HepG2 (cell line): ENCODE results near the gene FBN2. TPM values are rescaled to one million over a fixed set of nuclear protein-coding genes. Genes with fewer than 3 reads are reported as not detected.

Experiments
- ATAC-seq: fragments of 200-7000 bp; cut with Tn5 transposase; 3 replicates; pipeline ENCODE4 v1.9.1; 2020; ENCODE audit warnings: mild to moderate bottlenecking, moderate library complexity
- BruUV-seq: library from RNA; stranded (reverse); fragments of 400-500 nt; replicated peaks from 2 replicates; lab custom pipeline; 2021; lab: Mats Ljungman, UMichigan
- CTCF ChIA-PET: fragments of 300-600 bp; formaldehyde crosslinking; extraction: SDS; loops from one replicate; lab custom pipeline; 2021; ENCODE audit warnings: low total read pairs, inconsistent platforms, low intra/inter-chr PET ratio; lab: Yijun Ruan, JAX
- POLR2A ChIA-PET: fragments of 350-600 bp; sonication (Branson Sonifier 250); formaldehyde crosslinking; loops from one replicate; lab custom pipeline; 2020; ENCODE audit warnings: antibody characterized with exemption, inconsistent platforms; lab: Yijun Ruan, JAX
- DNase-seq: peaks from one replicate; pipeline ENCODE4 v3.0.0-alpha.2; 2015; ENCODE audit warnings: low spot score
- FAIRE-seq: peaks from 3 replicates; lab custom pipeline; 2011; peaks lifted over from hg19 to GRCh38; lab: Jason Lieb, UNC
- H2AFZ ChIP-seq: one replicate; pipeline ENCODE4 v1.6.1; 2011; ENCODE audit warnings: low read length, inconsistent platforms
- H3K27ac ChIP-seq: fragments of 300-600 bp; 3 replicates; pipeline ENCODE4 v1.8.0; 2011; ENCODE audit warnings: mixed run types, mild to moderate bottlenecking, mixed read lengths, low read length, inconsistent platforms; ENCODE audit not compliant: insufficient read depth; ENCODE audit errors: extremely low read length
- H3K27me3 ChIP-seq, 2 experiments: fragments of 200-600 bp in 1 of 2; 2 replicates in 1 of 2; 3 replicates in 1 of 2; pipeline versions ENCODE4 v1.6.0 to v1.8.0; 2011; ENCODE audit warnings: low read length in 2 of 2, mild to moderate bottlenecking in 2 of 2, moderate library complexity in 2 of 2, inconsistent platforms in 1 of 2; ENCODE audit not compliant: insufficient read depth in 2 of 2, control insufficient read depth in 1 of 2
- H3K36me3 ChIP-seq, 2 experiments: fragments of 200-600 bp in 1 of 2; replicated peaks in 1 of 2; 2 replicates in 1 of 2; 3 replicates in 1 of 2; pipeline versions ENCODE4 v1.5.1 to v1.8.0; 2011; ENCODE audit warnings: low read length in 2 of 2, inconsistent platforms in 1 of 2; ENCODE audit not compliant: insufficient read depth in 2 of 2, control insufficient read depth in 1 of 2
- H3K4me1 ChIP-seq: 2 replicates; pipeline ENCODE4 v1.5.1; 2012; ENCODE audit warnings: low read length, inconsistent platforms; ENCODE audit not compliant: insufficient read depth
- H3K4me2 ChIP-seq: 2 replicates; pipeline ENCODE4 v1.6.0; 2011; ENCODE audit warnings: low read depth, low read length, inconsistent platforms
- H3K4me3 ChIP-seq, 3 experiments: fragments of 200-600 bp in 1 of 3; sonication (generic), shearing (Covaris generic) in 1 of 3; replicated peaks in 1 of 3; 2 replicates each; pipeline ENCODE4 v1.5.1; 2011 to 2016; ENCODE audit warnings: low read length in 3 of 3, inconsistent platforms in 2 of 3, low read depth in 2 of 3, mild to moderate bottlenecking in 2 of 3, control low read depth in 1 of 3, mixed read lengths in 1 of 3; ENCODE audit not compliant: insufficient read depth in 1 of 3
- H3K79me2 ChIP-seq: one replicate; pipeline ENCODE4 v1.6.1; 2011; ENCODE audit warnings: low read length, inconsistent platforms; ENCODE audit not compliant: insufficient read depth
- H3K9ac ChIP-seq: 2 replicates; pipeline ENCODE4 v1.6.0; 2011; ENCODE audit warnings: mild to moderate bottlenecking, low read depth, low read length, inconsistent platforms; ENCODE audit not compliant: insufficient read depth
- H3K9me3 ChIP-seq: 2 replicates; pipeline ENCODE4 v1.5.1; 2012; ENCODE audit warnings: mild to moderate bottlenecking, low read length
- H4K20me1 ChIP-seq: 2 replicates; pipeline ENCODE4 v1.6.0; 2011; ENCODE audit warnings: inconsistent platforms, mild to moderate bottlenecking, low read length, moderate library complexity; ENCODE audit not compliant: insufficient read depth
- ATF7 ChIP-seq, 2 experiments: fragments of 450-650 bp in 1 of 2; sonication (generic) in 1 of 2; formaldehyde crosslinking in 1 of 2; IDR thresholded peaks; 2 replicates each; pipeline versions ENCODE4 v1.4.0 to v1.6.1; 2016 to 2020; ENCODE audit warnings: antibody characterized with exemption in 1 of 2, mild to moderate bottlenecking in 1 of 2, missing genetic modification reagents in 1 of 2
- EEA1 ChIP-seq: sonication (generic); formaldehyde crosslinking; IDR thresholded peaks from 2 replicates; pipeline ENCODE4 v1.5.1; 2020; ENCODE audit warnings: mild to moderate bottlenecking, missing genetic modification reagents, borderline replicate concordance
- ESRRA ChIP-seq: sonication (generic); formaldehyde crosslinking; IDR thresholded peaks from 2 replicates; pipeline ENCODE4 v1.5.1; 2020; ENCODE audit warnings: mild to moderate bottlenecking, low read depth, missing genetic modification reagents
- JUNB ChIP-seq: sonication (generic); formaldehyde crosslinking; IDR thresholded peaks from 2 replicates; pipeline ENCODE4 v1.8.0; 2022; ENCODE audit warnings: missing genetic modification reagents, mild to moderate bottlenecking, borderline replicate concordance
- KMT2A ChIP-seq: sonication (generic); formaldehyde crosslinking; IDR thresholded peaks from 2 replicates; pipeline ENCODE4 v1.4.0; 2020; ENCODE audit warnings: missing genetic modification reagents
- MED8 ChIP-seq: sonication (generic); formaldehyde crosslinking; IDR thresholded peaks from 2 replicates; pipeline ENCODE4 v1.8.1; 2023; ENCODE audit warnings: mild to moderate bottlenecking, missing genetic modification reagents; ENCODE audit not compliant: insufficient replicate concordance
- NFE2L1 ChIP-seq: sonication (generic); formaldehyde crosslinking; IDR thresholded peaks from 2 replicates; pipeline ENCODE4 v1.4.0; 2020; ENCODE audit warnings: missing genetic modification reagents, mild to moderate bottlenecking, borderline replicate concordance
- TRIM24 ChIP-seq: sonication (generic); formaldehyde crosslinking; IDR thresholded peaks from 2 replicates; pipeline ENCODE4 v1.8.0; 2022; ENCODE audit warnings: mild to moderate bottlenecking, missing genetic modification reagents
- ZBTB21 ChIP-seq: sonication (generic); formaldehyde crosslinking; IDR thresholded peaks from 2 replicates; pipeline ENCODE4 v1.4.0; 2020; ENCODE audit warnings: missing genetic modification reagents
- ZNF136 ChIP-seq: sonication (generic); formaldehyde crosslinking; IDR thresholded peaks from 2 replicates; pipeline ENCODE4 v1.8.1; 2022; ENCODE audit warnings: low read depth, mild to moderate bottlenecking, moderate library complexity, missing genetic modification reagents
- ZNF143 ChIP-seq: sonication (generic); formaldehyde crosslinking; IDR thresholded peaks from 2 replicates; pipeline ENCODE4 v1.4.0; 2020; ENCODE audit warnings: missing genetic modification reagents
- ZNF331 ChIP-seq: sonication (generic); formaldehyde crosslinking; IDR thresholded peaks from 2 replicates; pipeline ENCODE4 v1.4.0; 2020; ENCODE audit warnings: missing genetic modification reagents
- ZNF709 ChIP-seq: sonication (generic); formaldehyde crosslinking; IDR thresholded peaks from 2 replicates; pipeline ENCODE4 v1.5.0; 2020; ENCODE audit warnings: mild to moderate bottlenecking, missing genetic modification reagents
- ZNF775 ChIP-seq: sonication (generic); formaldehyde crosslinking; IDR thresholded peaks from 2 replicates; pipeline ENCODE4 v1.4.0; 2020; ENCODE audit warnings: missing genetic modification reagents, mild to moderate bottlenecking, moderate library complexity, borderline replicate concordance
- ZSCAN20 ChIP-seq: sonication (generic); formaldehyde crosslinking; IDR thresholded peaks from 2 replicates; pipeline ENCODE4 v1.4.0; 2020; ENCODE audit warnings: missing genetic modification reagents, mild to moderate bottlenecking, borderline replicate concordance
- WGBS: methylation state at CpG from one replicate; pipeline ENCODE4 v1.1.6; 2017; ENCODE audit warnings: low lambda C conversion rate; 5-methylcytosine and 5-hydroxymethylcytosine counted together
- in situ Hi-C: cut with HindIII; loops from 2 replicates; pipeline ENCODE4 v1.10.0; 2017; ENCODE audit warnings: low pct_unique_long_range_greater_than_20kb; ENCODE audit not compliant: extremely low pct_ligation_motif_present
- intact Hi-C: fragments of 100-400 bp; cut with micrococcal nuclease; formaldehyde crosslinking; loops from one replicate; pipeline ENCODE4 v1.10.0; 2022; ENCODE audit not compliant: unreplicated experiment
- polyA plus RNA-seq, 8 experiments: library from polyadenylated mRNA; depleted of rRNA in 3 of 8; stranded (reverse) in 7 of 8; unstranded in 1 of 8; fragments of >200 nt; fragmentation: Illumina TruSeq in 4 of 8; extraction: Trizol in 4 of 8; gene quantifications; 2 replicates each; pipeline versions ENCODE4 v1.2.1 to v1.2.3, GENCODE V29; 2011 to 2016; ENCODE audit warnings: low read depth in 4 of 8, missing spikeins in 1 of 8, mixed read lengths in 1 of 8; ENCODE audit not compliant: insufficient read depth in 1 of 8
- total RNA-seq, 5 experiments: library from RNA; depleted of rRNA; stranded (reverse); fragments of >200 nt; fragmentation: Illumina TruSeq; extraction: Trizol; gene quantifications; 2 replicates each; pipeline ENCODE4 v1.2.3, GENCODE V29; 2016; ENCODE audit warnings: low read depth in 1 of 5
- TF ChIP-seq, protein P1 (sequence below): sonication (generic); formaldehyde crosslinking; IDR thresholded peaks from 2 replicates; pipeline ENCODE4 v1.5.0; 2020; ENCODE audit warnings: mild to moderate bottlenecking, missing genetic modification reagents, borderline replicate concordance
- TF ChIP-seq, protein P2 (sequence below): sonication (generic); formaldehyde crosslinking; IDR thresholded peaks from 2 replicates; pipeline ENCODE4 v1.8.0; 2022; ENCODE audit warnings: mild to moderate bottlenecking, missing genetic modification reagents, moderate library complexity

Gene FBN2
- total and polyA plus RNA-seq, 2 of the 13 experiments (the other 11 are each of a cell fraction or from before 2014, with no cell fraction given): not detected

DNA sequence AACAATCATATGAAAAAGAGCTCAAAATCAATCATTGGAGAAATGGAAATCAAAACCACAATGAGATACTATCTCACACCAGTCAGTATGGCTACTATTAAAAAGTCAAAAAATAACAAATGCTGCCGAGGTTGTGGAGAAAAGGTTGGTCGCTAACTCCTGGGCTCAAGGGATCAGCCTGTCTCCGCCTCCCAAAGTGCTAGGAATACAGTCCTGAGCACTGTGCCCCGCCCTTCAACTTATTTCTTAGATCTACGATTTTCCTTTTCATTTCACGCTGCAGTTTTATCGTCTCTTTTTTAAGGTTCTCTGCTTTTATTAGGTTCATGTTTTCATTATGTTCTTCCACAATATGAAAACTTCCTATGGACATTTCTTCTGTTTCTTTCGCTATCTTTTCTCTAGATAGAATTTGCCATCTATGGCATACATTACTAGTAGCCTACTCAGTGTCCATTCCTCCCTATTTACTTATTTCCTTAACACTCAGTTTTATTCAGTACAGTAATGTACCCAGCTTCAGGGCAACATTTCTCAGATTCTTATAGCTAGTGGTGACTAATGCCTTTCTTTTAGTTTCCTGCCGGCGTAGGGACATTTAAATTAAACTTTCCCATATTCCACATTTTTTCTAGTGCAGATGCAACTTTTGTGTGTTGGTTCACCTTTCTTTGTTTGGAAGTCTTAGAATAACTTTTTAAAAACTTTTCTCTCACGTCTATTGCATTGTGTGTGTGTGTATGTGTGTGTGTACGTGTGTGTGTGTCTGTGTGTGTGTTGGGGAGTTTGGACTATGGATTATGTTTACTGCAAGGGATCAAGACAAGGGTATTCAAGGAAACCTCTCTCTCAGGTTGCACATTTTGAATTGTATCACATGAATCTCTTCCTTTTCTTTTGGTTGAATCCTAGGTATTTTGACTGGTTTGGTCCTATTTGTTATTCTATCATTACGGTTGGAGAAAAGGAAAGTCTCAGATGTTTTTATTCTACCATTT is 21.6 kb upstream of the FBN2 start:
- POLR2A ChIA-PET: no interaction called here
- FAIRE-seq (no peak), DNase-seq (no peak), ATAC-seq (no peak)
- Histone ChIP-seq H2AFZ (no peak overlapping the region), H3K27ac (no peak overlapping the region), H3K27me3 (no peaks in the 10 kb centered on the region), H4K20me1 (no peaks in the 10 kb centered on the region), H3K4me1 (no peaks in the 10 kb centered on the region), H3K36me3 (no peaks in the 10 kb centered on the region), H3K4me3 (no peak overlapping the region), H3K9me3 (no peaks in the 10 kb centered on the region), H3K9ac (no peak overlapping the region), H3K79me2 (no peaks in the 10 kb centered on the region), H3K4me2 (no peak overlapping the region)
- CTCF ChIA-PET: no interaction called here
- in situ Hi-C loops: no loop called here
- BruUV-seq: no TSS peak
- 20% methylated on average over 13 of the region's 13 CpGs for WGBS
- intact Hi-C loops: no loop called here
- TF ChIP-seq ZNF143 (CRISPR knock-in tag): no peak
- no peak for TF ChIP-seq ATF7 (IDR thresholded peaks at IDR 0.05)
- no peak for TF ChIP-seq ATF7 (CRISPR knock-in tag; IDR thresholded peaks at IDR 0.05)
- TF ChIP-seq KMT2A (CRISPR knock-in tag): no peak
- no peak for TF ChIP-seq ZNF775 (CRISPR knock-in tag)
- TF ChIP-seq, protein P1, sequence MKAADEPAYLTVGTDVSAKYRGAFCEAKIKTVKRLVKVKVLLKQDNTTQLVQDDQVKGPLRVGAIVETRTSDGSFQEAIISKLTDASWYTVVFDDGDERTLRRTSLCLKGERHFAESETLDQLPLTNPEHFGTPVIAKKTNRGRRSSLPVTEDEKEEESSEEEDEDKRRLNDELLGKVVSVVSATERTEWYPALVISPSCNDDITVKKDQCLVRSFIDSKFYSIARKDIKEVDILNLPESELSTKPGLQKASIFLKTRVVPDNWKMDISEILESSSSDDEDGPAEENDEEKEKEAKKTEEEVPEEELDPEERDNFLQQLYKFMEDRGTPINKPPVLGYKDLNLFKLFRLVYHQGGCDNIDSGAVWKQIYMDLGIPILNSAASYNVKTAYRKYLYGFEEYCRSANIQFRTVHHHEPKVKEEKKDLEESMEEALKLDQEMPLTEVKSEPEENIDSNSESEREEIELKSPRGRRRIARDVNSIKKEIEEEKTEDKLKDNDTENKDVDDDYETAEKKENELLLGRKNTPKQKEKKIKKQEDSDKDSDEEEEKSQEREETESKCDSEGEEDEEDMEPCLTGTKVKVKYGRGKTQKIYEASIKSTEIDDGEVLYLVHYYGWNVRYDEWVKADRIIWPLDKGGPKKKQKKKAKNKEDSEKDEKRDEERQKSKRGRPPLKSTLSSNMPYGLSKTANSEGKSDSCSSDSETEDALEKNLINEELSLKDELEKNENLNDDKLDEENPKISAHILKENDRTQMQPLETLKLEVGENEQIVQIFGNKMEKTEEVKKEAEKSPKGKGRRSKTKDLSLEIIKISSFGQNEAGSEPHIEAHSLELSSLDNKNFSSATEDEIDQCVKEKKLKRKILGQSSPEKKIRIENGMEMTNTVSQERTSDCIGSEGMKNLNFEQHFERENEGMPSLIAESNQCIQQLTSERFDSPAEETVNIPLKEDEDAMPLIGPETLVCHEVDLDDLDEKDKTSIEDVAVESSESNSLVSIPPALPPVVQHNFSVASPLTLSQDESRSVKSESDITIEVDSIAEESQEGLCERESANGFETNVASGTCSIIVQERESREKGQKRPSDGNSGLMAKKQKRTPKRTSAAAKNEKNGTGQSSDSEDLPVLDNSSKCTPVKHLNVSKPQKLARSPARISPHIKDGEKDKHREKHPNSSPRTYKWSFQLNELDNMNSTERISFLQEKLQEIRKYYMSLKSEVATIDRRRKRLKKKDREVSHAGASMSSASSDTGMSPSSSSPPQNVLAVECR: no peak
- TF ChIP-seq EEA1 (CRISPR knock-in tag): no peak
- no peak for TF ChIP-seq MED8
- TF ChIP-seq ZNF136 (CRISPR knock-in tag): no peak
- no peak for TF ChIP-seq TRIM24 (CRISPR knock-in tag)
- TF ChIP-seq JUNB (CRISPR knock-in tag): no peak
- TF ChIP-seq, protein P2, sequence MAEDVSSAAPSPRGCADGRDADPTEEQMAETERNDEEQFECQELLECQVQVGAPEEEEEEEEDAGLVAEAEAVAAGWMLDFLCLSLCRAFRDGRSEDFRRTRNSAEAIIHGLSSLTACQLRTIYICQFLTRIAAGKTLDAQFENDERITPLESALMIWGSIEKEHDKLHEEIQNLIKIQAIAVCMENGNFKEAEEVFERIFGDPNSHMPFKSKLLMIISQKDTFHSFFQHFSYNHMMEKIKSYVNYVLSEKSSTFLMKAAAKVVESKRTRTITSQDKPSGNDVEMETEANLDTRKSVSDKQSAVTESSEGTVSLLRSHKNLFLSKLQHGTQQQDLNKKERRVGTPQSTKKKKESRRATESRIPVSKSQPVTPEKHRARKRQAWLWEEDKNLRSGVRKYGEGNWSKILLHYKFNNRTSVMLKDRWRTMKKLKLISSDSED (CRISPR knock-in tag): no peak
- no peak for TF ChIP-seq ZSCAN20 (CRISPR knock-in tag)
- TF ChIP-seq NFE2L1 (CRISPR knock-in tag): no peak
- no peak for TF ChIP-seq ZNF331 (CRISPR knock-in tag)
- TF ChIP-seq ZNF709 (CRISPR knock-in tag): no peak
- TF ChIP-seq ZBTB21 (CRISPR knock-in tag): no peak
- TF ChIP-seq ESRRA (CRISPR knock-in tag): no peak
